Hepatocyte (in vitro differentiated cells): ENCODE results near the gene TOX3.

Source experiments
- EZH2 ChIP-seq: fragments of 200-600 bp; sonication (generic); IDR thresholded peaks from 2 replicates; pipeline ENCODE4 v1.6.1; 2016; ENCODE audit warnings: antibody characterized with exemption, mild to moderate bottlenecking, borderline replicate concordance
- EZH2phosphoT487 ChIP-seq: fragments of 200-600 bp; sonication (generic); IDR thresholded peaks from one replicate; pipeline ENCODE4 v1.6.1; 2018; ENCODE audit warnings: antibody characterized with exemption, mild to moderate bottlenecking, low read depth, moderate library complexity; ENCODE audit not compliant: unreplicated experiment, severe bottlenecking
- TF ChIP-seq, protein P1 (sequence below): fragments of 200-600 bp; sonication (generic); IDR thresholded peaks from 2 replicates; pipeline ENCODE4 v1.5.1; 2016; ENCODE audit warnings: antibody characterized with exemption, mild to moderate bottlenecking; ENCODE audit not compliant: poor library complexity

DNA sequence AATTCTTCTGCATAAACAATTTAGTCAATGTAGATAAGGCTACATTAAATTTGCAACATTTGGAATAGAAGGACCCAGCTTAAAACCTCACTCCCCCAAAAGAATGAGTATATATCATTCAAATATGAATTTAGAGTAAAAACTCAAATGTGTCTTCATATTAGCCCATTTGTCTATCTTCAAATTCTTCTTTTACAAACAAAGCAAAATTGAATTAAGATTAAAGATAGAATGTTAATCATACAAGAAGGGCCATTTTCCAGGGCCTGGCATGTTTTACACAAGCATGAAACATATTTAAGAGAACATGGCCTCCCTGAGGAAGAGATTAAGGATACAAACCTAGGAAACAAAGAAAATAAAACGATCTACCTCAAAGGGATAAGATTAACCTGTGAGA lies 8.4 kb downstream of the TOX3 start:
- TF ChIP-seq, protein P1, sequence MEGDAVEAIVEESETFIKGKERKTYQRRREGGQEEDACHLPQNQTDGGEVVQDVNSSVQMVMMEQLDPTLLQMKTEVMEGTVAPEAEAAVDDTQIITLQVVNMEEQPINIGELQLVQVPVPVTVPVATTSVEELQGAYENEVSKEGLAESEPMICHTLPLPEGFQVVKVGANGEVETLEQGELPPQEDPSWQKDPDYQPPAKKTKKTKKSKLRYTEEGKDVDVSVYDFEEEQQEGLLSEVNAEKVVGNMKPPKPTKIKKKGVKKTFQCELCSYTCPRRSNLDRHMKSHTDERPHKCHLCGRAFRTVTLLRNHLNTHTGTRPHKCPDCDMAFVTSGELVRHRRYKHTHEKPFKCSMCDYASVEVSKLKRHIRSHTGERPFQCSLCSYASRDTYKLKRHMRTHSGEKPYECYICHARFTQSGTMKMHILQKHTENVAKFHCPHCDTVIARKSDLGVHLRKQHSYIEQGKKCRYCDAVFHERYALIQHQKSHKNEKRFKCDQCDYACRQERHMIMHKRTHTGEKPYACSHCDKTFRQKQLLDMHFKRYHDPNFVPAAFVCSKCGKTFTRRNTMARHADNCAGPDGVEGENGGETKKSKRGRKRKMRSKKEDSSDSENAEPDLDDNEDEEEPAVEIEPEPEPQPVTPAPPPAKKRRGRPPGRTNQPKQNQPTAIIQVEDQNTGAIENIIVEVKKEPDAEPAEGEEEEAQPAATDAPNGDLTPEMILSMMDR = no peak
- TF ChIP-seq EZH2phosphoT487 (no peak), EZH2 (no peak)
